Suppressor macrophage treated with lipopolysaccharide for 1 hour (primary cell): ENCODE measurements around the gene SHC1.

Experiments
- DNase-seq, 3 donors: peaks; one replicate each; pipeline ENCODE4 v3.0.0-alpha.2; 2020 to 2022

The SHC1 gene

DNA sequence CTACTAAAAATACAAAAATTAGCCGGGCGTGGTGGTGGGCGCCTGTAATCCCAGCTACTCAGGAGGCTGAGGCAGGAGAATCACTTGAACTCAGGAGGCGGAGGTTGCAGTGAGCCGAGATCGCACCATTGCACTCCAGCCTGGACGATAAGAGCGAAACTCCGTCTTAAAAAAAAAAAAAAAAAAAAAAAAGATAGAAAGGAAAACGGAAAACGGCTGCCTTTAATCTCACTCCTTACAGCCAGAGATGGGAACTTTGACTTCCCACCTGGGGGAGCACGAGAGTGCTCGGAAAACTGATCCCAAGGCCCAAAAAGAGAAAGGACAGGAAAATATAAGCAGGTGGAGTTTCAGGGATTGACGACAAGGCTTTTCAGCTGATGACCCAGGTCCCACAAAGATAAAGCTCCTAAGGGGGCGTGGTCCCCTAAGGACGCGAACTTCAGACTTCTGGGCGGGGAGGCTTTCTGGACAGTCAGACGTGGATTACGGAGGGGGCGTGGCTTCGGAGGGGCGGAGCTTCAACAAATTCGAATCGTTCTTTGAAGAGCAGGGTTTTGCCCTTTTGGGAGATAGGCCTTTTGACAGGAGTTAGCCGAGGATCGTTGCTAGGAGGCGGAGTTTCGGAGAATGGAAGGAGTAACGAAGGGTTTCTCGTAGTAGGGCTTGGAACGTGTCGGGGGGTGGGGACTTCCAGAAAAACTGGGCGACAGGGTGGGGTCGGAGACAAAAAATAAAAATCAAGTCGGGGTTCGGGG, 3.0 kb upstream of the SHC1 start:
- DNase-seq = peak; percentile 96 to 97 (median 97)

DNA sequence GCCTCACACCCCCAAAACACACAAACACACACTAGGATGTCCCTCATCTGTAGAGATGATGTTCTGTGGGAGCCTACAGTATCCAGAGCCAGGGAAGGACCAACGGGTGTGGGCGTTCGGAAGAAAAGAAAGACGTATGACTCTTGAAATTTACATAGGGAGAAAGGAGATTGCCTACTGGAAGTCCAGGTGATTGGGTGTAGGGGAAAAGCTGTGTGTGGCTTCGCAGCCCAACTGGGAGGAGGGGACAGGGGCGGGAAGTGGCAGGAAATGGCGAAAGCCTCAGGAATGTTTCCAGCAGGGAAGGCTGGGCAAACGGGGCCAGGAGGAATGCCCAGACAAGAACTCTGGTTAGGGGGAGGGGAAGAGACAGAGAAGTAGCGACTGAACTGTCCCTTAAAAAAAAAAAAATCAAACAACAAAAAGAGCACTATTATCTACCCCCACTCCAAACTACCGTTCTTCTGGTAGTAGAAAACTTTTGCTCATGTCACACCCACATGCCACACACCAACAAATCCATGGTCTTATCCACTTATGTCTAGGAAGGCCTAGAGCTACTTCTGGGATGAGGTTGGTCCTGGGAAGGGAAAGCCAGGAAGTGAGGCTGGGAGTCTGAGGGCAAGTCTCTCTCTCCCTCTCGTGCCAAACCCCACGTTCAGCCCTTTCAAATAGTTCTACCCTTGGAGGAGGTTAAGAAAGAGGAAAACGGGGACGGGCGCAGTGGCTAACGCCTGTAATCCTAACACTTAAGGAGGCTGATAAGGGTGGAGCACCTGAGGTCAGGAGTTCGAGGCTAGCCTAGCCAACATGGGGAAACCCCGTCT, 2.2 kb upstream of the SHC1 start:
- DNase-seq = no peak

DNA sequence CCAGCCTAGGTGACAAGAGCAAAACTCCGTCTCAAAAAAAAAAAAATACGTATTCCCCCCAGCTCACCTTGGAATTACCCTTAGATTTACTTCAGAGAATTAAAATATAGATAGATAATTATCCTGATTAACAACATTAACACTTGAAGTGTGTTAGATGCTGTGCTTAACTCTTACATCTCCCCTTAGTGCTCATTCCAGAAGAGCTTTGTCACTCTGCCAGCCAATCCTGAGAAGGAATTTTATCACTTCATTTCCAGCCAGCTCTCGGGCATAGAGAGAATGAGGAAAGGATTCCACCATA, 1.6 kb upstream of the SHC1 start:
- DNase-seq = no peak

DNA sequence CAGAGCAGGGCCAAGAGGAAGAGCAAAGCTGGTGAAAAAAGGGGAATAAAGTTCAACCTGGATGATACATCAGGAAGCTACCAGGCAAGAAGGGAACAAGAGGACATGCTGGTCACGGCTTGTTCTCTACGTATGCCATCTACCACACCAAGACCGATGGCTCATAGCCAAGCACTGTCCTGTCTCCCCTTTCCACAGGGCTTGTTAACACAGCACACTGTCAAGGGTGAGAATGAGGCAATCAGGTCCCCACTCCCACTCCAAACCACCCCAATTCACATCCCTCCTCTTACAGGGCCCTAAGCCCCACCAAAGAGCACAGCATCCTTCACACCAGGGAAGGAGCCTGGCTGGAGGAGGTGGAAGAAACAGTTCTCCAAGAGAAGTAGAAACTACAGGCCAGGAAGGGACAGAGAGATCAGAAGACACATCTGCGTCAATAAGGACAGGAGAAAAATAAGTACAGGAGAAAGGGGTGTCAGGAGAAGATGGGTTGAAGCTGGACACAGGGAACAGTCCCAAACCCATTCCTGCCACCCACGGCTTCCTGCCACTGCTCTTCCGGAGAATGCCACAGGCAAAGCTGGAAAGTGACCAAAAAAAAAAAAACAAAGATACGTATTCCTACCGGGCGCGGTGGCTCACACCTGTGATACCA, 923 bp upstream of the SHC1 start:
- DNase-seq = peak; percentile 34 to 58 (median 50)

DNA sequence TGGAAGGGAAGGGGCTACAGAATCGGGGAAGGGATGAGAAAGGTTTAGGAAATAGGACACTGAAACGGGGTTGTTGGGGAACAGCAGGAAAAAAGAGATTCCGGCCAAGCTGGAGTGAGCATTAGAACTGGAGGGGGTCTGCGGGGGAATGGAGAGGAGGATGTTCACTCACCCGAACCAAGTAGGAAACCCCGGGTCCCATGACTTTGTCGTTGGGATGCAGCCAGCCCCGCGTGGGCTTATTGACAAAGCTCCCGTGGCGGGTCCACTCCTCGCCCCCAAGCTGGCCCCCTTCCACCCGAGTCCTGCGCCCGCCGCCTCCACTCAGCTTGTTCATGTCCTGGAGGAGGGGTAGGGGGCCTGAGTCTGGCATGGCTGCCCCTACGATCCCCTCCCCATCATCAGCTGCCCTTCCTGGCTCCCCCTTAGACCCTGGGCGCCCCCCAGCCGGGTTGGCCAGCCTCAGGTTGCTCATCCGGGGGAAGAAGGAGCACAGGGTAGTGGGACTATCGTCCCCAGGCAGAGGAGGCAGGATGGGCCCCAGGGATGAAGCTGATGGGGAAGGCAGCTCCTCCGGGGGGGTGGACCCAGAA, 591 bp downstream of the SHC1 start:
- no peak for DNase-seq

DNA sequence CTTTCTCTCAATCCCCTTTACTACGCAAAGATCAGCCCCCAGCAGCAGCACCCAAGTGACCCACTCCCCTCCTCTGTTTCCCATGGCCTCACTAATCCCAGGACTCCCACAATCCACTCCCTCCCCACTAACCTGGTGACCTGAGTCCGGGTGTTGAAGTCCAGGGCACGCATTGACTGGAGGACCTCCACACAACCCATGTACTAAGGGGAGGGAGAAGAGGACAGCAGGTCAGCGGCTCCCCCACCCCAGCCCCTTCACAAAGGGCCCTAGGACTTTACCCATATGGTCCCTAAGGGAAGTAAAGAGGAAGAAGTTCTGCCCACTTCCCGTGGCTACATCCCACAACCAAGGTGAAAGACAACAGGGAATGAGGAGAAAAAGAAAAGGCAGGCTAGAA, 1.3 kb downstream of the SHC1 start:
- DNase-seq = no peak

- no peak for DNase-seq
These were observed 1.8 kb downstream of the SHC1 start for GRCh38 chr1:154968731-154969130.

DNA sequence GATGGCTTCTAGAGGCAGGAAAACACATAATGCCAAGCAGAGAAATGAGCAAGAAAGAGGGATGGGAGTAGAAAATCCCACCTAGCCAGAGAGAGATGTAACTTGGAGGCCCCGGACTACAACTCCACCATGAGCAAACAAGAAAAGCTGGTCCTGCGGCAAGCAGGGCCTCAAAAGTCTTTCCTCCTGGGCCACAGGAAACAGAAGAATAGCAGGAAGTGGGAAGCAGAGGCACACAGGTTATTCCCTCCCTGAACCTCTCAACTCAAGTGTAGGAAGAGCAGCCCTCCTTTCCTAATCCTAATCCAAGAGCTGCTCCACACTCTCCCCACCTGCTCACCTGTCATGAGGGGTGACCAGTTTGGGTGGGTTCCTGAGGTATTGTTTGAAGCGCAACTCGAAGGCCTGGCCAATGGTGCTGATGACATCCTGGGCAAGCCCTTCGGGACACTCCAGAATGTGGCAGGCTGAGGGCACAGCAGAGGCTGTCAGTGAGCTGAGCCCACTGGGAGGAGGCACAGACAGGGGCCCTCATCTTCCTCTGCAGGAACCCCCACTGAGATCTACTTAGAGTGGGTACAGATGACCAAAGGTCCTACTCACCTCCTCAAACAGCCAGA, 3.1 kb downstream of the SHC1 start:
- no peak for DNase-seq

GRCh38 chr1:154966111-154966510, 4.4 kb downstream of the SHC1 start:
- DNase-seq = no peak

GRCh38 chr1:154964359-154964758, 6.2 kb downstream of the SHC1 start:
- DNase-seq = no peak

GRCh38 chr1:154963643-154964042, 6.9 kb downstream of the SHC1 start:
- no peak for DNase-seq

DNA sequence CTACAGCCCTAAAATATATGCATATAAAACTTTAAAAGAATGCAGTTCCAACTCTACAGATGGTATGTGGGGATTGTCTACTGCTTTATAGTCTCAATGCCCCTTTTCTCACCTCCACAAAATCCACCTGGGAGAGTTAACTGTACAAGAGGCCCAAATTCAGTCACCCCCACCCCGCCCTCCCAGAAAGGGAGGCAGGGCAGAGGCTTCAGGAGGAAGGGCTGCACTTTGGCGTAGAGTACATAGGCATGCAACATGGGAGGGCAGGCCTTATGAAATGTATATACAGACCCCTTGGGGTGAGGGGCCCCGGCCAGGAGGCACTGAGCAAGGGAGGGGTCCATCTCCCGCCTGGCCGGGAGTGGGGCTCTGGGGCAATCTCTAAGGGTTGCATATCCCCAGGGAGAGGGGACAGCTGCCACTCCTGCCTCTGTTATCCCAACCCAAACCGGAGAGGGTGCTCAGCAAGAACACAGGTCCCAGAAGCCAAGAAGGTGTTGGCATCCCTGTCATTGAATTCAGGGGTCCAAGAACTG, 7.7 kb downstream of the SHC1 start:
- DNase-seq = no peak

GRCh38 chr1:154962156-154962749, 8.3 kb downstream of the SHC1 start:
- DNase-seq = no peak

DNA sequence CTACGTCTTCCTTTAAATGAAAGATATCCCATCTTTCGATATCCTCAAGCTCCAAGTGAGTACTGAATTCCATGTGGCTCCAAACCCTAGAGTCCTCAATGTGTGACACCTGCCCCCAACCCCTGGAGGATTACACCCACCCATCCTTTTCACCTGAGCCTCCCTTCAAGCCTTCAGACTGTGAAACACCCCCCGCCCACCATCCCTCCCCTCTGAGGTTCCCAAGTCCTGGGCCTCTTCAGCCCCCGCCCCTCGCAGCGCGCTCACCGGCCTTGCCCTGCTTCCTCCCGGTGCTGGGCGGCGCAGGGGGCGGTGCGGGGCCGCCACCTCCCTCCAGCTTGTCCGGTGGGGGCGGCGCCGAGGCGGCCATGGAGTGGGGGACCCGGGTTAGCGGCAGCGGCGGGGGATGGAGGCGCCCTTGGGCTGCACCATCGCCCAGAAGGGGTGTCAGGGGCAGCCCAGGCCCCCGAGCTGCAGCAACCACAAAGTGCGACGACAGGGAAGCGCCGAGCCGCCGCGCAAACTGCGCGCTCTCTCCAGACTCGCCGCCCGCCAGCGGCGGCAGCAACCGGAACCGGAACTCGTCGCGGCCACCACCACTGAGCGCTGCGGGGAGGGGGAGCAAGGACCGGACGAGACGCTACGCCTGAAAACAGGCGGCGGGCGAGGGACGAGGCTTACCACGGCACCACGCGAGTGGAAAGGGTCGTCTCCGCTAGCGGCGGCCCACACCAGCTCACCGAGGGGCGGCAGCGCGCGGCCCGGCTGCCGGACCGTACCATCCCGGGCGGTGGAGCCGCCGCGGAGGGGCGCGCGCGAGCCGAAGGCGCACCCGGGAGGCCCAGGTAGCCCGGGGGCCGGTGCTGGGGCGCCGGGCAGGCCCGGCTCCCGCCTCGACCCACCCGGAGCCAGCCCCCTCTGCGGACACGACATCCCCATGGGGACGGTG, 9.1 kb downstream of the SHC1 start, which contains the start of gene PYGO2:
TSS of gene PYGO2 (minus strand) at position 576 of the 949 bp plus-strand sequence. CDS start at position 370, 206 bp downstream.
- peak; percentile 75 to 90 (median 79) for DNase-seq

GRCh38 chr1:154960446-154961136, 10.0 kb downstream of the SHC1 start:
- no peak for DNase-seq

GRCh38 chr1:154959426-154959780, 11.1 kb downstream of the SHC1 start:
- DNase-seq = no peak

DNA sequence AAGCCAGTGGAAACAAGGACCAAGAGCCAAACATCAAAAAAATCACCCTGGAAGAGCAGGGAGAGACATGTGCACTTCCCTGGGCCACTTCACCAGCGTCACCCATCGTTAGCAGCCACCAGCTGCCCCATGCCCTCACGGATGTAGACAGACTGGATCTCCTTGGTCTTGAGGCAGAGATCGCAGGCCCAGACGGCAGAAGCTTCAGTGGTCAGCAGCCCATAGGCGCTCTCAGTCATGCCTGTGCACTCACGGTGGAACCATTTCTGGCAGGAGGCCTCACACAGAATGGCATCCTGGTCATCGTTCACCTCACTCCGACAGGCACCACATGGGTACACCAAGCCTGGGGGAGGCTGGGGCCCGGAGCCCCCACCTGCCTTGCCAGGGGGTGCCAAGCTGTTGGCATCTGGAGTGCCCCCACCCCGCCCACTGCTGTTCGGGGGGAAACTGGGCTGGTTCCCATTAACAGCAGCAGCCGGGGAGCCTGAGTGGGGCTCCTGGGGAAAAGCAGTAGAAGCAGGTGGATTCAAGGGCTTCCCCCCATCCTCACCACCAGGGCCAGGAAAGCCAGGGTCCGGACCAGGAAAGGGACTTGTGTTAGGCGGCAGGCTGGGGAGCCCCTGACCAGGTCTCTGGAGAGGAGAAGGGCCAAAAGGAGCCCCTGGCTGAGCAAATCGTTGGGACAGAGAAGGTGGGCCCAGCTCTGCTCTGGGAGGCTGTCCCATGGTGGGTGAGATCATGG, 11.7 kb downstream of the SHC1 start:
- DNase-seq = no peak

DNA sequence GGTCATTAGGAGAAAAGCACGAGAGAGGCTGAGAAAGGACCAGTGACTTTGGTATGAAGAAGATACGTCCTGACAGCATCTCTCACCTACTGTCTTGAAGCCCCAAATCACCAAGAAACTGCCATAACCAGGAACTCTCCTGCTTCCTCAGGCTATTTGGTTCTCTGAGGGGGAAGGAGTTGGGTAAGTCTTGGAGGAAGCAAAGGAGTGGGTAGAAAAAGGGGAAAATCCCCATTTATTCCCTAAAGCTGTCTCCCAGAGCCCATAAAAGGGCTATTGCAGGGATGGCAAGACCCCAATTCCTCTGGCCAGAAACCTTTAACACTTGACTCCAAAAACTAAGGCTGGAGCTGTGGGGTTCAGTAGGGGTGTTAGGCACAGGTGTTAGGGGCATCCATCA, 12.5 kb downstream of the SHC1 start:
- DNase-seq = peak; percentile 57 to 65 (median 63)

- no peak for DNase-seq
These were observed 13.4 kb downstream of the SHC1 start for GRCh38 chr1:154957091-154957657.
